Measurements from ENCODE around the gene MRPL11. TPM values are rescaled to one million over a fixed set of nuclear protein-coding genes. Genes with fewer than 3 reads are reported as not detected.

MRPL11 gene
- total RNA-seq, 4 donors from 2014 or later, result 29.2 to 38.0 (median 32.3) TPM

DNA sequence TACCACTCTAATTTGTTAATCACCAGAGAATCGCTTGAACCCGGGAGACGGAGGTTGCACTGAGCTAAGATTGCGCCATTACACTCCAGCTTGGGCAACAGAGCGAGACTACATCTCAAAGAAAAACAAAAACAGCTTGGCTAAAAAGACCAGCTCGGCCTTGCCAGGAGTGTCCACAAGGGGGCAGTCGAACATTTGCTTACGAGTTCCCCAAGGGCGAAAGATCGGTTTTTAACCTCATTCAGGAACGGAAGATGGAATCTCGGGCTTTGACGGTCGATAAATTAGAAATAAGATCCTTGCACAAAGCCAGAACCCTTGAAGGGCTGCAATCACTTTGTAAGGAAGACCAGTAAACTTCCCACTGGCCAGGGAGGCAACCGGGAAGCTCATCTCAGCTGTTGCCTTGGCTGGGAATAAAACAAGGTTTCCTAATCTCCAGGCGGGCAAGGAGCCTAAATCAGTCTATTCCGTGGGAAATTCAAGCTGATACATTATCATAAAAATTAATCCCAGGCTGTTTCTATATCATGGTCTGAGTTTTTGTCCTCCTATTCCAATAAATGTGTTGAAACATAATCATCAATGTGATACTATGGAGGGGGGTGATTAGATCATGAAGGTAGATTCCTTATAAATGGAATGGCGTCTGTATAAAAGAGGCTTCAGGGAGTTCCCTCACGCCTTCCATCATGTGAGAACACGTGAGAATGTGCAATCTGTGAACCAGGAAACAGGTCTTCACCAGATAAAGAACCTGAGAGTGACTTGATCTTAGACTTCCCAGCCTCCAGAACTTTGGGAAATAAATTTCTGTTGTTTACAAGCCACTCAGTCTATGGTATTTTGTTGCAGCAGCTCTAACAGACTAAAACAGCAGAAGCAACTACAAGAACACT lies 52.2 kb downstream of the MRPL11 start:
- ATAC-seq (ENCODE audit: low FRiP score), result peak; percentile 66

More for the DNA sequence above, 52.2 kb downstream of the MRPL11 start:
- peak; percentile 95 for DNase-seq (ENCODE audit: low spot score)
- TF ChIP-seq, protein P1, sequence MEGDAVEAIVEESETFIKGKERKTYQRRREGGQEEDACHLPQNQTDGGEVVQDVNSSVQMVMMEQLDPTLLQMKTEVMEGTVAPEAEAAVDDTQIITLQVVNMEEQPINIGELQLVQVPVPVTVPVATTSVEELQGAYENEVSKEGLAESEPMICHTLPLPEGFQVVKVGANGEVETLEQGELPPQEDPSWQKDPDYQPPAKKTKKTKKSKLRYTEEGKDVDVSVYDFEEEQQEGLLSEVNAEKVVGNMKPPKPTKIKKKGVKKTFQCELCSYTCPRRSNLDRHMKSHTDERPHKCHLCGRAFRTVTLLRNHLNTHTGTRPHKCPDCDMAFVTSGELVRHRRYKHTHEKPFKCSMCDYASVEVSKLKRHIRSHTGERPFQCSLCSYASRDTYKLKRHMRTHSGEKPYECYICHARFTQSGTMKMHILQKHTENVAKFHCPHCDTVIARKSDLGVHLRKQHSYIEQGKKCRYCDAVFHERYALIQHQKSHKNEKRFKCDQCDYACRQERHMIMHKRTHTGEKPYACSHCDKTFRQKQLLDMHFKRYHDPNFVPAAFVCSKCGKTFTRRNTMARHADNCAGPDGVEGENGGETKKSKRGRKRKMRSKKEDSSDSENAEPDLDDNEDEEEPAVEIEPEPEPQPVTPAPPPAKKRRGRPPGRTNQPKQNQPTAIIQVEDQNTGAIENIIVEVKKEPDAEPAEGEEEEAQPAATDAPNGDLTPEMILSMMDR (IDR thresholded peaks at IDR 0.05), result no peak

Small RNA genes lying within 50 kb of the gene (small RNA-seq; reads per million reads assigned to genes)
- gene RF00416 (not detected), gene RNU1-84P (not detected)

Other genes starting within 250 kb of the MRPL11 start
- gene KLC2, start 181.1 kb downstream of the MRPL11 start, total RNA-seq, result 10 to 100 TPM in 2 of 4 donors, 1 to 10 TPM in 2; 9.5 to 15.9 (median 11.9) TPM
- gene RAB1B, start 170.2 kb downstream of the MRPL11 start, total RNA-seq, result 100 to 1,000 TPM in 1 of 4 donors, 10 to 100 TPM in 3; 74.0 to 107 (median 87.1) TPM
- not detected for gene CNIH2, start 160.7 kb downstream of the MRPL11 start, total RNA-seq
- 100 to 1,000 TPM in 1 of 4 donors, 10 to 100 TPM in 3; 57.1 to 116 (median 63.4) TPM for gene YIF1A, start 149.7 kb downstream of the MRPL11 start, total RNA-seq
- 10 to 100 TPM in 1 of 4 donors, 1 to 10 TPM in 2, not detected in 1; 1.6 to 14.8 (median 9.1) TPM for gene TMEM151A, start 147.0 kb downstream of the MRPL11 start, total RNA-seq
- gene CD248, start 121.8 kb downstream of the MRPL11 start, total RNA-seq, result 100 to 1,000 TPM in 1 of 4 donors, 10 to 100 TPM in 3; 43.2 to 107 (median 70.7) TPM
- gene RIN1, start 102.4 kb downstream of the MRPL11 start, total RNA-seq, result 10 to 100 TPM in 1 of 4 donors, 1 to 10 TPM in 3; 2.9 to 34.6 (median 3.6) TPM
- 10 to 100 TPM; 36.7 to 59.2 (median 42.0) TPM for gene BRMS1, start 93.7 kb downstream of the MRPL11 start, total RNA-seq
- gene B4GAT1, start 91.2 kb downstream of the MRPL11 start, total RNA-seq, result 10 to 100 TPM; 13.3 to 37.1 (median 21.1) TPM
- 1 to 10 TPM; 2.7 to 7.4 (median 5.0) TPM for gene SLC29A2, start 67.1 kb downstream of the MRPL11 start, total RNA-seq
- gene NPAS4, start 17.8 kb downstream of the MRPL11 start, total RNA-seq, result under 1 TPM in 1 of 4 donors, not detected in 3; 0.19 TPM
- 10 to 100 TPM in 2 of 4 donors, 1 to 10 TPM in 2; 9.2 to 16.3 (median 12.5) TPM for gene PELI3, start 28.1 kb upstream of the MRPL11 start, total RNA-seq
- gene DPP3, start 41.6 kb upstream of the MRPL11 start, total RNA-seq, result 10 to 100 TPM; 13.9 to 23.9 (median 21.0) TPM
- 10 to 100 TPM; 35.5 to 71.9 (median 37.9) TPM for gene BBS1, start 71.8 kb upstream of the MRPL11 start, total RNA-seq
- gene ZDHHC24, start 107.2 kb upstream of the MRPL11 start, total RNA-seq, result 10 to 100 TPM; 12.1 to 18.7 (median 13.0) TPM
- not detected for gene ACTN3, start 108.1 kb upstream of the MRPL11 start, total RNA-seq
- gene CTSF, start 129.8 kb upstream of the MRPL11 start, total RNA-seq, result 100 to 1,000 TPM in 2 of 4 donors, 10 to 100 TPM in 2; 82.8 to 110 (median 96.5) TPM
- gene CCDC87, start 154.2 kb upstream of the MRPL11 start, total RNA-seq, result under 1 TPM in 2 of 4 donors, not detected in 2; 0.19 to 0.28 TPM
- 10 to 100 TPM; 19.0 to 42.4 (median 21.7) TPM for gene CCS, start 154.3 kb upstream of the MRPL11 start, total RNA-seq
- 10 to 100 TPM; 38.3 to 74.2 (median 55.7) TPM for gene RBM14, start 177.8 kb upstream of the MRPL11 start, total RNA-seq
- gene RBM4, start 199.9 kb upstream of the MRPL11 start, total RNA-seq, result 10 to 100 TPM; 63.1 to 90.8 (median 78.3) TPM
- gene RBM4B, start 239.0 kb upstream of the MRPL11 start, total RNA-seq, result 10 to 100 TPM in 3 of 4 donors, 1 to 10 TPM in 1; 7.8 to 13.9 (median 11.2) TPM

Measured in omental fat pad (tissue), 4 donors.